Spleen (tissue), 11 donors: ENCODE results near the gene ERCC1. TPM values are rescaled to one million over a fixed set of nuclear protein-coding genes. Genes with fewer than 3 reads are reported as not detected.

Experiments
- DNase-seq: peaks from one replicate; pipeline ENCODE4 v3.0.0-alpha.2; 2020
- H3K27ac ChIP-seq, 8 donors: fragments of 200-600 bp; sonication (generic) in 7 of 8; 1 replicate in 4 of 8; 2 replicates in 4 of 8; pipeline versions ENCODE4 v1.5.0 to v1.8.0; 2016 to 2021; ENCODE audit warnings: inconsistent platforms in 4 of 8, mild to moderate bottlenecking in 4 of 8, moderate library complexity in 1 of 8
- H3K27me3 ChIP-seq, 7 donors: fragments of 200-600 bp; sonication (generic) in 6 of 7; replicated peaks in 1 of 7; 1 replicate in 4 of 7; 2 replicates in 3 of 7; pipeline versions ENCODE4 v1.5.0 to v1.8.0; 2016 to 2021; ENCODE audit warnings: inconsistent platforms in 3 of 7, mild to moderate bottlenecking in 1 of 7
- H3K36me3 ChIP-seq, 6 donors: fragments of 200-600 bp; sonication (generic) in 5 of 6; 1 replicate in 4 of 6; 2 replicates in 2 of 6; pipeline versions ENCODE4 v1.5.0 to v1.8.0; 2016 to 2021; ENCODE audit warnings: inconsistent platforms in 2 of 6
- H3K4me1 ChIP-seq, 6 donors: fragments of 200-600 bp; sonication (generic) in 5 of 6; 1 replicate in 3 of 6; 2 replicates in 3 of 6; pipeline versions ENCODE4 v1.5.0 to v1.8.0; 2016 to 2021; ENCODE audit warnings: inconsistent platforms in 3 of 6
- H3K4me3 ChIP-seq, 8 donors: fragments of 200-600 bp; sonication (generic) in 7 of 8; 1 replicate in 4 of 8; 2 replicates in 4 of 8; pipeline versions ENCODE4 v1.5.0 to v1.8.0; 2016 to 2021; ENCODE audit warnings: inconsistent platforms in 4 of 8, mild to moderate bottlenecking in 4 of 8, moderate library complexity in 2 of 8
- H3K9me3 ChIP-seq, 8 donors: fragments of 200-600 bp; sonication (generic) in 7 of 8; 1 replicate in 4 of 8; 2 replicates in 4 of 8; pipeline versions ENCODE4 v1.5.0 to v1.8.0; 2016 to 2021; ENCODE audit warnings: inconsistent platforms in 4 of 8
- CTCF ChIP-seq, 11 experiments: fragments of 200-600 bp in 7 of 11; fragments of 450-650 bp in 4 of 11; sonication (generic) in 4 of 11; IDR thresholded peaks in 8 of 11; conservative IDR thresholded peaks in 3 of 11; 1 replicate in 7 of 11; 2 replicates in 4 of 11; pipeline versions ENCODE4 v1.4.0 to v1.8.0; 2016 to 2021; ENCODE audit warnings: antibody characterized with exemption in 11 of 11, inconsistent platforms in 4 of 11, mild to moderate bottlenecking in 1 of 11
- POLR2A ChIP-seq, 3 donors: fragments of 450-650 bp; IDR thresholded peaks; one replicate each; pipeline ENCODE4 v1.5.1; 2017; ENCODE audit warnings: antibody characterized with exemption in 3 of 3, mild to moderate bottlenecking in 1 of 3
- POLR2AphosphoS5 ChIP-seq, 3 donors: sonication (generic); formaldehyde crosslinking; IDR thresholded peaks; one replicate each; pipeline ENCODE4 v1.5.1; 2017; ENCODE audit warnings: antibody characterized with exemption in 3 of 3
- WGBS, 5 donors: extraction: QIAGEN DNeasy Blood & Tissue Kit in 3 of 5; methylation state at CpG; one replicate each; pipeline versions ENCODE4 v1.1.5 to v1.1.7; 2013 to 2018; 5-methylcytosine and 5-hydroxymethylcytosine counted together
- intact Hi-C: fragments of 100-400 bp; cut with DNase I; formaldehyde crosslinking; loops from one replicate; pipeline ENCODE4 v1.15.0; 2023; ENCODE audit warnings: low total_unique reads
- polyA plus RNA-seq, 3 donors: library from polyadenylated mRNA; stranded (reverse); fragments of 200-250 nt; gene quantifications; one replicate each; pipeline ENCODE4 v1.2.1, GENCODE V29; 2013
- total RNA-seq, 7 donors: library from RNA; depleted of rRNA in 3 of 7; stranded (reverse); fragments of >200 nt in 3 of 7; fragmentation: NEBNext Ultra II Directional in 4 of 7; extraction: Animal tissue kit (Norgen Biotek cat#: 25700) in 4 of 7; gene quantifications; one replicate each; pipeline versions ENCODE4 v1.1.0 to v1.2.1, GENCODE V29; 2016 to 2021
- donor health status: healthy with polysubstance abuse.
- donor health status: DM: no; HTN: no; CAD: no; lungs with moderate emphysema.
- donor health status: DM: no; HTN: no; CAD: no.
- donor health status: Bipolar disorder and iron deficiency.
- donor health status: healthy.
- donor health status: DM: no; HTN: no; CAD: no.
- donor health status: DM: yes; HTN: yes; CAD: no.

ERCC1 gene
- total and polyA plus RNA-seq, 10 donors: 45.3 to 69.4 (median 54.1) TPM

GRCh38 chr19:45363861-45364459 is 59.8 kb downstream of the ERCC1 start:
- no peak for DNase-seq
- Histone ChIP-seq H3K9me3 (no peaks in the 10 kb centered on the region), H3K4me1 (peaks cover 0 to 10% (median 4%) of the 10 kb centered on the region in 6 donors), H3K27ac (no peak overlapping the region), H3K27me3 (no peaks in the 10 kb centered on the region), H3K4me3 (no peak overlapping the region), H3K36me3 (peaks cover 0 to 70% (median 24%) of the 10 kb centered on the region in 6 donors)
- intact Hi-C loops: no loop called here
- TF ChIP-seq POLR2AphosphoS5 (IDR thresholded peaks at IDR 0.05): no peak
- TF ChIP-seq CTCF (IDR thresholded peaks at IDR 0.05 in 8 of 11, conservative IDR thresholded peaks at IDR 0.05 in 3 of 11): no peak
- TF ChIP-seq POLR2A (IDR thresholded peaks at IDR 0.05): no peak
- 92 to 98% (median 93%) methylated on average over 26 to 44 of the region's 44 CpGs for WGBS, 5 donors

- Histone ChIP-seq H3K27ac (no peak overlapping the region), H3K4me3 (no peak overlapping the region), H3K9me3 (no peaks in the 10 kb centered on the region), H3K27me3 (no peaks in the 10 kb centered on the region), H3K4me1 (no peaks in the 10 kb centered on the region), H3K36me3 (peaks cover 0 to 87% (median 24%) of the 10 kb centered on the region in 6 donors)
- no peak for DNase-seq
- TF ChIP-seq POLR2A (IDR thresholded peaks at IDR 0.05): no peak
- TF ChIP-seq POLR2AphosphoS5 (IDR thresholded peaks at IDR 0.05): no peak
- no peak for TF ChIP-seq CTCF (IDR thresholded peaks at IDR 0.05 in 8 of 11, conservative IDR thresholded peaks at IDR 0.05 in 3 of 11)
- 81 to 95% (median 91%) methylated on average over 9 to 16 of the region's 16 CpGs for WGBS, 5 donors
- intact Hi-C loops: no loop called here
Measured at GRCh38 chr19:45362291-45362690, 61.4 kb downstream of the ERCC1 start.

- no peaks in the 10 kb centered on the region for H3K9me3 ChIP-seq
- 92 to 95% (median 92%) methylated on average over 14 of the region's 14 CpGs for WGBS, 5 donors
- intact Hi-C loops: no loop called here
- H3K27me3 ChIP-seq: no peaks in the 10 kb centered on the region
- no peak overlapping the region for H3K4me3 ChIP-seq
- no peak for DNase-seq
- no peak overlapping the region for H3K27ac ChIP-seq
- TF ChIP-seq POLR2AphosphoS5 (IDR thresholded peaks at IDR 0.05) (no peak), POLR2A (IDR thresholded peaks at IDR 0.05) (no peak), CTCF (IDR thresholded peaks at IDR 0.05 in 8 of 11, conservative IDR thresholded peaks at IDR 0.05 in 3 of 11) (no peak)
- peaks cover 0 to 94% (median 24%) of the 10 kb centered on the region in 6 donors for H3K36me3 ChIP-seq
- H3K4me1 ChIP-seq: no peaks in the 10 kb centered on the region
Measured at GRCh38 chr19:45361608-45362007, 62.1 kb downstream of the ERCC1 start.

- Histone ChIP-seq H3K27me3 (no peaks in the 10 kb centered on the region), H3K27ac (no peak overlapping the region), H3K9me3 (no peaks in the 10 kb centered on the region), H3K4me1 (no peaks in the 10 kb centered on the region), H3K36me3 (peaks cover 0 to 100% (median 20%) of the 10 kb centered on the region in 6 donors), H3K4me3 (no peak overlapping the region)
- no peak for DNase-seq
- no peak for TF ChIP-seq POLR2A (IDR thresholded peaks at IDR 0.05)
- no peak for TF ChIP-seq CTCF (IDR thresholded peaks at IDR 0.05 in 8 of 11, conservative IDR thresholded peaks at IDR 0.05 in 3 of 11)
- TF ChIP-seq POLR2AphosphoS5 (IDR thresholded peaks at IDR 0.05): no peak
- 93 to 96% (median 95%) methylated on average over 12 of the region's 12 CpGs for WGBS, 5 donors
- intact Hi-C loops: no loop called here
Measured at GRCh38 chr19:45358213-45358792, 65.4 kb downstream of the ERCC1 start.
